Stimulated activated CD4-positive, alpha-beta T cell treated with anti-CD3 and anti-CD28 coated beads, TNF-alpha, amount 100 ng/mL, for 24 hours (primary cell): ENCODE results near the gene PARVA.

ENCODE experiments used
- DNase-seq, 3 experiments: peaks; one replicate each; pipeline ENCODE4 v3.0.0-alpha.2; 2020; ENCODE audit warnings: low read depth in 3 of 3

The PARVA gene

GRCh38 chr11:12403122-12403996 is 26.0 kb downstream of the PARVA start:
- no peak for DNase-seq

GRCh38 chr11:12403997-12404350 is 26.6 kb downstream of the PARVA start:
- DNase-seq, result no peak

GRCh38 chr11:12404436-12404835 is 27.1 kb downstream of the PARVA start:
- DNase-seq, result no peak

DNA sequence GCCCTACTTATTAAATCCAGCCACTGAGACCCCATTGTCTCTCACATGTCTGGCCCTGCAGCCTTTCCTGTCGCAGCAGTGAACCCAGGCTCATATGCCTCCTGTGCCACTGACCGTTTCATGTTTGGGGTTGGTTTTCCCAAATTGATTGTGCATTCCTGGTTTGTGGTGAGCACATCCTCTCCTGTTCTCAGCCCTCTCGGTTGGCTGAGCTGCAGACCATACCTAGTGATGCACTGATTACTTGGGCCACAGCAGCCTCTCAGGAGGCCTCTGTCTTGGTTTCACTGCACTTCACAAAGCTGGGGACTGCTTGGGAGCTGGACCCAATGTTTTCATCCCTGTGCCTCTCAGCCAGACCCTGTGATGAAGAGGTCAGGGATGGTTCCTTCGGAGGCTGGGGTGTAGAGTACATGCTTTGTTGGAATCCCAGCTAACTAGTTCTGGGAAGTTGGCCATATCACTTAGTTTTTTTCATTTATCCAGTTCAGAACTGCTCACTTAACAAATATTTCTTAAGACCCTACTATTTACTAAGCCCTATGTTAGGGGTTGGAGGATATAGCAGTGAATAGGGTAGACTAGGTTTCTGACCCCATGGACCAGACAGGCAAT is 30.9 kb downstream of the PARVA start:
- no peak for DNase-seq

DNA sequence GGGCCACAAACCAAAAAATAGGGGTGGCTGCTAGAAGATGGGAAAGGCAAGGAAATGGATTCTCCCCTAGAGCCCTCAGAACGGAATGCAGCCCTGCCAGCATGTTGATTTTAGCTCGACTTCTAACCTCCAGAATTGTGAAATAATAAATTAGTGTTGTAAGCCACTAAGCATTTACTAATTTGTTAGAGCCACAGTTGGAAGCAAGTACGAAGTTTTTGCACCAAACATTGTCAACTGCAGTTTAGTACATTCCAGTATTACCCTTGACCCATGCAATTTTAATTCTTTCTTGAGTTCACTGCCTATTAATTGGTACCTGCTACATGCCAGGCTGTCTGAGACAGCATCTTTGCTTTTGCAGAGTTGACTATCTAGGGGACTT is 32.2 kb downstream of the PARVA start:
- DNase-seq, result no peak

DNA sequence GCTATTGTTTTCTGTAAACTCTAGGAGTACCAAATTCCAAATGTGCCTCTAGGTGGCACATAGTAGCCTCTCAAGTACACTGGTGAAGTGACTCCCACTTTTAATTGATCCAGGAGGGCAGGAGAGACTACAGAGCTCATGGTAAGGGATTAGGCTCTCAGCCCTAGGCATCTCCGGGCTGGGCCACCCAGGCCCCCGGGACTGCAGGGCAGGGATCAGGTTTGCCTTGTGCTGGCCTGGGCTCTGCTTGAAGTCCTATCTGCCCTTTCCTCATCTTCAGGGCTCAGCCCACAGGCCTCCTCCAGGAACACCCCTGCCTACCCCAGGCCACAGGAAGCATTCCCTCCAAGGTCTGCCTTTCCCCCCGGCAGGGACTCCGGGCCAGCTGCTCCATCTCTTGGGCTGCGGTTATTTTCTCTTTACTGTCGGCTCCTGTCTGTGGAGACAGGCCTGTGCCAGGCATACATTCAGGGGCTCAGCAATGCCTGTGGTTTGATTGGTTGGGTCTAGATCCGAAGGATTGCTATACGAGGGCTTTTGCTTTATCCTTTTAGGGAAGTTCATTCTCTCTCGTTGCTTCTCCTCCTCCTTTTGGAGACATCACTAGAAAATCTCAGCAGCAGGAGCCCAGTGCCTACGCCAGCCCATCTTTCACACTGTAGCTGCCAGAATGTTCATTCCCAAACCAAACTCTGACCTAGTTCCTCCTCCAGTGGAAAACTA is 32.8 kb downstream of the PARVA start:
- no peak for DNase-seq

- DNase-seq, result no peak
These were observed 34.0 kb downstream of the PARVA start for GRCh38 chr11:12411393-12411792.

DNA sequence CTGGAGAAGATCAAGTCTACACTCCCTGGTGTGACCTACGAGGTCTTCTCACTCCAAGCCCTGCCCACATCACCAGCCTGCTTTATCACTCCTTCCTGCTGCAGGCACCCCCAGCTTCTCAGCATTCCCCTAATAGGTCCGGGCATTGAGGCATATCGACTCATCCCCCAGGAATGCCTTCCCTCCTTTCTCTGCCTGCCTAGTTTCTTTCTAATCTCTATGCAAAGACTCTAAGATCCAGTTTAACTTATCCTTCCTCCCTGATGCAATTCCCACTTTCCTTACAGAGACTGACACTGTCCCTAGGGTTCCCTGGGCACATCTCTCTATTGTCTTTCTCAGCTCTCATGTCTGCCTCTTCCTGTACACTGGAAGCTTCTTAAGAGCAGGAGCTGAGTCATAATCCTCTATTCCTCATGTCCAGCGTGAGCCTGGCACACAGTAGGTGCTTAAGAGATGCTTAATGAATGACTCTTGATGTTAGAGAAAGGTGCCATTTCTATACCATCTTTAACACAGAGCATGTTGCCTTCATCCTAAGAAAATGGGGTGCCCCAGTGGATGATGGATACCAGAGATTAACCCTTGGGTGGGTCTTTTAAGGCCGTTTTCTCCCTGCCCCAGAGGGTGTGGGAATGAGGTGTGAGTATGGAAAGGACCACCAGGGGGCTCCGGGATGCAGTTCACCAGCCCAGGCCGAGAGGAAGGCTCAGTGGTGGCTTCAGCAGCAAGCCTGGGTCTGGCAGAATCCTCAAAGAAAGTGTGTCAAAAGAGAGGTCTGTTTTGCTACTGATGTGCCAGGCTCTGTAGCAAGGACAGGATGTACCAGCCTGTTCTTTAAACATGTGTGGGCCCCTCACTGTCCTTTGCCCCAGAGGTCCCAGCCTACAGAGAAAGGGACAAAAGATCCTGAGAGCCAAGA is 34.7 kb downstream of the PARVA start:
- peak in 2 of 3 experiments; percentile 6 to 49 for DNase-seq

DNA sequence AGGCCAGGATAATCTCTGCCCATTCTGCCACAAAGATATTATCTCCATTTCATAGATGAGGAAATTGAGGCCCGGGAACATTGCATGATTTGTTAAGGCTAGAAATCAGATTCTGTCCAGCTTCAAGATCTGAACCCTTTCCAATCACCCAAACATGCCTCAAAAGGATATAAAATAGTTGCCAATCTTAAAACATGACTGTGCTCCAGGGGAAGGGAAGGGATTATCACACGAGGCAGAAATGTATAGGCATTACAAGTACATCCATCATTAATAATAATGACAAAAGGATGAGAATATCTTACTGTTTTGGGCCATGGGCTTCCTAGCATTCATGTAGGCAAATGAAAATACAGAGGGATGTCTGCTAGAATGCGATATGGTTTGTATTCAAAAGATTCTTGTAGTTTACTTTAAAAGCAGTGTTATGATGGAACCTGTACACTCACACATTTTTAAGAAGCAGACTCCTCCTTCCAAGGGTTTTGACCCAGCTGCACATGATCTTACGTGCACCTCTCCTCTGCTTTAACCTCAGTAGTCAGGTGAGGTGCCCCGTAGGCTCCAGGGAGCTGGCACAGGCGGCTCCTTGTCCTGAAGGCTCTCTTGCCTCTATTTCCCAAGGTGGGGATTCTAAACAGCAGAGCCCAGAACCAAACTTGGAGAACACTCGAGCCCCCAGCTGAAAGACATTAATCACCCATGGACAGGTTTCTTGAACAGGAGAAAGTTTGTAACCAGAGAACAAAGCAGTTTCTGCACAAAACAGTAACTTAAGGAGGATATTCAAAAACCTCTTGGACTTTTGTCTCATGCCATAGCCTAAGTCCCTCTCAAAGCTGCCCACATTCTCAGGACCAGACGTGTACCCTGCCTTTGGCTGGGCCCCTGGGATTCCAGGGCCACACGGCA is 36.0 kb downstream of the PARVA start:
- no peak for DNase-seq

DNA sequence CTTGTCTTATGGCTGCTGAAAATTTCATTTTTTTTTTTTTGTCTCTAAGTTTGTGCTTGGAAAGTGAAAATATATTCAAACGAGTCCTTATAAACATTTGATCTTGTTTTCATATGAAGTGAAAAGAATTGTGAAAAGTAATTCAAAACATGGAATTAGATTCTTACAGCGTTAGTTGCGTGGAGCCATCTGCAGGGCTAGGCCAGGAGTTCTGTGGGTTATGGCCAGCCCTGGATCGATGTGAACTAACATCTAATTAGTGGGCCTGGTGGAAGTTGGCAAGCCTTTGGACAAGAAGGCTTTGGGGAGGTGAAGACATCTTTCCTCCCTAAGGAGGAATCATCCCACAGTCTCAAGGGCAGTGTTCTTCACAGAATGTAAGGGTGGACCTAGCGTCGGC is 37.2 kb downstream of the PARVA start:
- DNase-seq, result no peak

DNA sequence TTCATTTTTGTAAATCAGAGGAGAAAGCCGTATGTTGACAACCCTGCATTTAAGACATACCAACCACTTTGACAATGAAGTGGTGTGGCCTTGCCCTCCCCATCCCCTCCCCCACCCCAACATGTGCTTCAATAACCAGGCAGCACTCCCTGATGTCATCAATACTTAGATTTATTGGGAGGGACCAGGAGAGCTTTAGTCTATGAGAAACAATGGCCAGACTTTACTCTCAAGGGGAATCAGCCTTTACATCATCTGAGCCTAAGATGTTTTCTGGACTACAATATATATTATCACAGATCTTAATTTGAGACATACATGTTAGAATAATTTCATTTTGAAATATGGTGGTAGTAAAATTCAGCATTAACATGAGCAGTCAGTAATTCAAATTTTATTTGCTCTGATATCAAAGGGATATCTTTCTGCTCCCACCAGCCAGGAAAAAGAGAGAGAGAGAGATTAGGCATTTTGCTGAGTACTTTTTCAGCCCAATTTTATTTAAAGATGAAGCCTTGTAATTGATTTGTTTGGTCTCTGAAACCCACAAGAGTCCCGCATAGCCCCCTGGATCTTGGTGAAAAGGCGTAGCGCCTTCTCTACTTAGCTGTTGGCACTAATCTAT is 38.1 kb downstream of the PARVA start:
- DNase-seq, result no peak

GRCh38 chr11:12416552-12416951 is 39.2 kb downstream of the PARVA start:
- no peak for DNase-seq

DNA sequence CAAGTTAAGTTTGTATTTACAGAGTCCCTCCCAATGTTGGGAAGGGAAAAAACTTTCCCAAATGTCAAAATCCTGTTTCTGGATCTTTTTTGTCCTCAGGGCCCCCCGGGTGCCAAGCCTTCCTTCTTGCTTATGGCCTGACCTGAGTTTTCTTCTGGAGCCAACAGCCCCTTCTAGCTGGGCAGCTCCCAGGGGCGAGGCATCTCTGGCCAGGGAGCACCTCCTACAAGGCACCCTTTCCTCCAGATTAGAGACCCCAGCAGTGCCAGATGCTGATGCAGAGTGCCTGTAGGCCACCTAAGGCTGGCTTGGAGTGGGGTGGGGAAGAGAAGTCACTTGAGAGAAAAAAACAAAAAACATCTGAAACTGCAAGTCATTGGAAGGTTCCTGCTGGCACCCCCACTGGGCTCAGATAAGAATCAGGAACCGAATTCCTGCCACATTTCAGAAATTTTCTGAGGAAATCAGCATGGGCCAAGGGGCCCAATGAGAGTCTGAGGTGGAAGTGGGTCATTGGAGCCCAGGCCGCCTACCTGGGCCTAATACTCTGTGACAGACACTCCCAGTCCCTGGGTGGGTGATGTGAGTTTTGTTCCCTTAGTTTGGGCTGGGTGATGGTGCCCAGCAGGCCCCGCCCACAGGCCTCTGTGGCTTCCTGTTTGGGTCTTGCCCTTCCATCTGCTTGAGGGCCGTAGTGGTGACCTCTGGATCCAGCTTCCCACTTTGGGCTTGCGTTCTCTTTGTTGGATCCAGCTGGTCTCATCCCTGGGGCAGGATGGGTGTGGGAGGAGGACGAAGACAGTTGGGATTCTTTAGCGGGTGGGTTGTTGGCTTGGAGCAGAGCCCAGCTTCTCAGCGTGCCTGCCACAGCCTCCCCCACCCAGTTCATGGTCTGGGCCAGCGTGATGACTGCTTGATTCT is 40.6 kb downstream of the PARVA start:
- DNase-seq, result no peak

DNA sequence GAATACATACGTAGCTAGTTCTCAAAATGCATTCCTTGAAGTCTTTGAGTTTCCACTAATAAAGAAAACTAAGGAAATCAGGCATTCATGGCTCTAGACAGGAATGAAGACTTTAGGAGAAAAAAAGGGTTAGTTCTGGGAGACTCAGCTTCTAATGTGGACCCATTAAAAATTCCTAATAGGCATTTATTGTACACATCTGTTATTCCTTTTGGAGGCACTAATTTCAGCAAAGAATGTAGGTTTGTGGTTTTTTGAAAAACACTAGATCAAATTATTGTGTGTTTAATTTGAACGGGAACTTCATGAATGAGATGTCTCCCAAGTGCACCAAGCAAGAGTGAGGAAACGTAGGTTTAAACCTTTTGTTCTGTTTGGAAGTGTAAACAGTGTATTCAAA is 42.7 kb downstream of the PARVA start:
- DNase-seq, result no peak

- no peak for DNase-seq
These were observed 43.3 kb downstream of the PARVA start for GRCh38 chr11:12420706-12421105.

GRCh38 chr11:12421386-12421785 is 44.0 kb downstream of the PARVA start:
- no peak for DNase-seq

DNA sequence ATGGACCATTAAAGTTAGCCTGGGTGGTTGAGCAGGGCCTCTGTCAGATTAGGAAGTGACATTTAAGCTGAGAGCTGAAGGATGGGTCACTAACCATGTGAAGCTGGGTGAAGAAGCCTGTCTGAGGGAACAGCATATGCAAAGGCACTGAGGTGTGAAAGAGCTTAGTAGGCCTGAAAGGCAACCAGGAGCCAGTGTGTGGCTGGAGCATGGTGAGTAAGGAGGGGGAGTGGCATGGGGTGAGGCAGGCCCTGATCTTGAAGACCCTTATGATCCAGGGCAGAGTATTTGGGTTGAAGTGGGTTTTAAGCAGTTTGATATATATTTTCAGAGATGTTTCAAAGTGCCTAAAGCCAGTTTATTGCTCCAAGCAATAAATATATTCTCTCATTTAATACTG is 48.8 kb downstream of the PARVA start:
- no peak for DNase-seq

GRCh38 chr11:12429155-12429554 is 51.8 kb downstream of the PARVA start:
- DNase-seq, result no peak

- DNase-seq, result no peak
These were observed 53.0 kb downstream of the PARVA start for GRCh38 chr11:12430351-12430750.
